OCI-LY1 (cell line): ENCODE data around the gene CUEDC1.

ENCODE experiments used
- EZH2 ChIP-seq: fragments of 200-600 bp; sonication (generic), shearing (Covaris generic); IDR thresholded peaks from 2 replicates; pipeline ENCODE4 v1.8.0; 2017; ENCODE audit warnings: borderline replicate concordance, mixed run types, mild to moderate bottlenecking, antibody characterized with exemption, low read length, moderate library complexity, mixed read lengths
- TF ChIP-seq, protein P1 (sequence below): fragments of 200-600 bp; sonication (generic), shearing (Covaris generic); IDR thresholded peaks from 2 replicates; pipeline ENCODE4 v1.5.1; 2017; ENCODE audit warnings: mild to moderate bottlenecking, antibody characterized with exemption, low read length, moderate library complexity, mixed read lengths

DNA sequence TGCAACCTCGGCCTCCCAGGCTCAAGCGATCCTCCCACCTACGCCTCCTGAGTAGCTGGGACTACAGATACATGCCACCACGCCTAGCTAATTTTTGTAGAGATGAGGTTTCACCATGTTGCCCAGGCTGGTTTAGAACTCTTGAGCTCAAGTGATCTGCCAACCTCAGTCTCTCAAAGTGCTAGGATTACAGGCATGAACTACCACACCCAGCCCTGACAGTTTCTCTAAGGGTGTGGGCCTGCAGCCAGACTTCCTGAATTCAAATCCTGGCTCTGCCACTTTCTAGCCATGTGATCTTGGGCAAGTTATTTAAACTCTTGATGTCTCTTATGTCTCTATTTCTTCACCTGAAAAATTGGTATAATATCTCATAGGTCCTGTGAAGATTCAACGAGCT lies 5.6 kb downstream of the CUEDC1 start:
- TF ChIP-seq, protein P1, sequence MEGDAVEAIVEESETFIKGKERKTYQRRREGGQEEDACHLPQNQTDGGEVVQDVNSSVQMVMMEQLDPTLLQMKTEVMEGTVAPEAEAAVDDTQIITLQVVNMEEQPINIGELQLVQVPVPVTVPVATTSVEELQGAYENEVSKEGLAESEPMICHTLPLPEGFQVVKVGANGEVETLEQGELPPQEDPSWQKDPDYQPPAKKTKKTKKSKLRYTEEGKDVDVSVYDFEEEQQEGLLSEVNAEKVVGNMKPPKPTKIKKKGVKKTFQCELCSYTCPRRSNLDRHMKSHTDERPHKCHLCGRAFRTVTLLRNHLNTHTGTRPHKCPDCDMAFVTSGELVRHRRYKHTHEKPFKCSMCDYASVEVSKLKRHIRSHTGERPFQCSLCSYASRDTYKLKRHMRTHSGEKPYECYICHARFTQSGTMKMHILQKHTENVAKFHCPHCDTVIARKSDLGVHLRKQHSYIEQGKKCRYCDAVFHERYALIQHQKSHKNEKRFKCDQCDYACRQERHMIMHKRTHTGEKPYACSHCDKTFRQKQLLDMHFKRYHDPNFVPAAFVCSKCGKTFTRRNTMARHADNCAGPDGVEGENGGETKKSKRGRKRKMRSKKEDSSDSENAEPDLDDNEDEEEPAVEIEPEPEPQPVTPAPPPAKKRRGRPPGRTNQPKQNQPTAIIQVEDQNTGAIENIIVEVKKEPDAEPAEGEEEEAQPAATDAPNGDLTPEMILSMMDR, result no peak
- TF ChIP-seq EZH2, result no peak
